ENCODE measurements around the gene NBL1.

The NBL1 gene

DNA sequence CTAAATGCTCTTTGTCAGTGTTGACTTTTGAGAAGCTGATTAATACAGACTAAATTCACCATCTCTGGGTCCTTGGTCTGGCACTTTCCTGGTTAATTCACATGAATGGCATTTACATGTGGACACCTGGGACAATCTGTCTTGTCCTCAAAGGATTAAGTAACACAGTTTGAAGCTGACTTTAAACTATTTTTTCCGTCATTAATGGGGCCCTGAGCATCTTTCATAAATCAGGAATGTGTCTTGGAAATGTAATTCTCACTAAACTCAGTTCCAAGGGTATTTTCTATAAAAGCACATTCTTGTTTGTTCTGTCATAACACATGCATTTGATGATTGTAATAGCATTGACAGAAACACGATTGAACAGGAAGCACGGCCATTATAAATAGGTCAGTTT lies 26.7 kb upstream of the NBL1 start:
- Histone ChIP-seq H3K4me3 (ENCODE audit: low read depth, low read length) (no peak overlapping the region), H3K27ac (no peak overlapping the region), H3K9me3 (ENCODE audit: control insufficient read depth, low read length) (no peaks in the 10 kb centered on the region), H3K27me3 (ENCODE audit: control insufficient read depth, insufficient read depth, low read length) (no peaks in the 10 kb centered on the region), H3K4me1 (no peaks in the 10 kb centered on the region), H3K9ac (no peak overlapping the region), H3K36me3 (ENCODE audit: control insufficient read depth, insufficient read depth, low read length) (no peaks in the 10 kb centered on the region), H2AFZ (no peak overlapping the region), H3K79me2 (peaks cover 21% of the 10 kb centered on the region), H3K4me2 (ENCODE audit: low read length) (no peak overlapping the region)
- TF ChIP-seq, protein P1, sequence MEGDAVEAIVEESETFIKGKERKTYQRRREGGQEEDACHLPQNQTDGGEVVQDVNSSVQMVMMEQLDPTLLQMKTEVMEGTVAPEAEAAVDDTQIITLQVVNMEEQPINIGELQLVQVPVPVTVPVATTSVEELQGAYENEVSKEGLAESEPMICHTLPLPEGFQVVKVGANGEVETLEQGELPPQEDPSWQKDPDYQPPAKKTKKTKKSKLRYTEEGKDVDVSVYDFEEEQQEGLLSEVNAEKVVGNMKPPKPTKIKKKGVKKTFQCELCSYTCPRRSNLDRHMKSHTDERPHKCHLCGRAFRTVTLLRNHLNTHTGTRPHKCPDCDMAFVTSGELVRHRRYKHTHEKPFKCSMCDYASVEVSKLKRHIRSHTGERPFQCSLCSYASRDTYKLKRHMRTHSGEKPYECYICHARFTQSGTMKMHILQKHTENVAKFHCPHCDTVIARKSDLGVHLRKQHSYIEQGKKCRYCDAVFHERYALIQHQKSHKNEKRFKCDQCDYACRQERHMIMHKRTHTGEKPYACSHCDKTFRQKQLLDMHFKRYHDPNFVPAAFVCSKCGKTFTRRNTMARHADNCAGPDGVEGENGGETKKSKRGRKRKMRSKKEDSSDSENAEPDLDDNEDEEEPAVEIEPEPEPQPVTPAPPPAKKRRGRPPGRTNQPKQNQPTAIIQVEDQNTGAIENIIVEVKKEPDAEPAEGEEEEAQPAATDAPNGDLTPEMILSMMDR (IDR thresholded peaks at IDR 0.05) = no peak

- Histone ChIP-seq H3K9ac (no peak overlapping the region), H3K4me1 (no peaks in the 10 kb centered on the region), H2AFZ (no peak overlapping the region), H3K79me2 (peaks cover 16% of the 10 kb centered on the region), H3K4me3 (ENCODE audit: low read depth, low read length) (no peak overlapping the region), H3K27ac (no peak overlapping the region), H3K4me2 (ENCODE audit: low read length) (no peak overlapping the region), H3K9me3 (ENCODE audit: control insufficient read depth, low read length) (no peaks in the 10 kb centered on the region), H3K36me3 (ENCODE audit: control insufficient read depth, insufficient read depth, low read length) (no peaks in the 10 kb centered on the region), H3K27me3 (ENCODE audit: control insufficient read depth, insufficient read depth, low read length) (no peaks in the 10 kb centered on the region)
- TF ChIP-seq, protein P1 (IDR thresholded peaks at IDR 0.05) = no peak
Measured at GRCh38 chr1:19618428-19618827, 25.7 kb upstream of the NBL1 start.

GRCh38 chr1:19619697-19620384 lies 24.3 kb upstream of the NBL1 start:
- Histone ChIP-seq H3K79me2 (peaks cover 14% of the 10 kb centered on the region), H3K9ac (no peak overlapping the region), H3K4me3 (ENCODE audit: low read depth, low read length) (no peak overlapping the region), H3K4me2 (ENCODE audit: low read length) (no peak overlapping the region), H3K27me3 (ENCODE audit: control insufficient read depth, insufficient read depth, low read length) (no peaks in the 10 kb centered on the region), H3K36me3 (ENCODE audit: control insufficient read depth, insufficient read depth, low read length) (no peaks in the 10 kb centered on the region), H3K4me1 (no peaks in the 10 kb centered on the region), H3K9me3 (ENCODE audit: control insufficient read depth, low read length) (no peaks in the 10 kb centered on the region), H2AFZ (no peak overlapping the region), H3K27ac (no peak overlapping the region)
- TF ChIP-seq, protein P1 (IDR thresholded peaks at IDR 0.05) = no peak

- no peaks in the 10 kb centered on the region for H3K36me3 ChIP-seq (ENCODE audit: control insufficient read depth, insufficient read depth, low read length)
- H3K79me2 ChIP-seq = peaks cover 14% of the 10 kb centered on the region
- no peak overlapping the region for H3K9ac ChIP-seq
- no peaks in the 10 kb centered on the region for H3K27me3 ChIP-seq (ENCODE audit: control insufficient read depth, insufficient read depth, low read length)
- H3K4me3 ChIP-seq (ENCODE audit: low read depth, low read length) = no peak overlapping the region
- H3K4me2 ChIP-seq (ENCODE audit: low read length) = no peak overlapping the region
- TF ChIP-seq, protein P1 (IDR thresholded peaks at IDR 0.05) = no peak
- no peak overlapping the region for H3K27ac ChIP-seq
- no peaks in the 10 kb centered on the region for H3K9me3 ChIP-seq (ENCODE audit: control insufficient read depth, low read length)
- H3K4me1 ChIP-seq = peaks cover under 1% of the 10 kb centered on the region
- no peak overlapping the region for H2AFZ ChIP-seq
Measured at GRCh38 chr1:19620786-19621185, 23.3 kb upstream of the NBL1 start.

Measured in parathyroid adenoma (tissue), 2 donors.